H9 (cell line): ENCODE results near the gene SLC43A1. TPM values are rescaled to one million over a fixed set of nuclear protein-coding genes. Genes with fewer than 3 reads are reported as not detected.

Experiments
- DNase-seq: peaks from one replicate; pipeline ENCODE4 v3.0.0-alpha.2; 2017
- H2AFZ ChIP-seq: one replicate; pipeline ENCODE4 v1.6.1; 2013; ENCODE audit warnings: mild to moderate bottlenecking, low read length, control low read depth, moderate library complexity
- H2AK5ac ChIP-seq: 2 replicates; pipeline ENCODE4 v1.6.1; 2013; ENCODE audit warnings: low read length, control low read depth, mixed read lengths; ENCODE audit not compliant: insufficient read length
- H2BK120ac ChIP-seq: one replicate; pipeline ENCODE4 v1.6.1; 2013; ENCODE audit warnings: low read depth, mild to moderate bottlenecking, low read length, control low read depth, inconsistent platforms; ENCODE audit not compliant: poor library complexity, severe bottlenecking
- H2BK12ac ChIP-seq: 2 replicates; pipeline ENCODE4 v1.6.1; 2013; ENCODE audit warnings: low read length, control low read depth, mixed read lengths, low read depth; ENCODE audit not compliant: insufficient read length
- H2BK15ac ChIP-seq: 2 replicates; pipeline ENCODE4 v1.6.1; 2013; ENCODE audit warnings: low read depth, low read length, control low read depth
- H2BK20ac ChIP-seq: one replicate; pipeline ENCODE4 v1.6.1; 2013; ENCODE audit warnings: low read depth, mild to moderate bottlenecking, low read length, control low read depth, inconsistent platforms; ENCODE audit not compliant: poor library complexity, severe bottlenecking
- H2BK5ac ChIP-seq: 2 replicates; pipeline ENCODE4 v1.6.1; 2013; ENCODE audit warnings: low read length, control low read depth, mixed read lengths; ENCODE audit not compliant: insufficient read length
- H3K14ac ChIP-seq: 2 replicates; pipeline ENCODE4 v1.6.1; 2013; ENCODE audit warnings: low read length, control low read depth; ENCODE audit not compliant: insufficient read depth
- H3K18ac ChIP-seq: 2 replicates; pipeline ENCODE4 v1.6.1; 2013; ENCODE audit warnings: low read depth, mild to moderate bottlenecking, mixed read lengths, low read length, control low read depth; ENCODE audit not compliant: insufficient read length
- H3K23ac ChIP-seq: 2 replicates; pipeline ENCODE4 v1.6.1; 2013; ENCODE audit warnings: low read length, control low read depth, mixed read lengths, low read depth; ENCODE audit not compliant: insufficient read length
- H3K23me2 ChIP-seq: 2 replicates; pipeline ENCODE4 v1.6.1; 2013; ENCODE audit warnings: low read depth, mild to moderate bottlenecking, mixed read lengths, low read length, control low read depth; ENCODE audit not compliant: insufficient read length, poor library complexity, severe bottlenecking
- H3K27ac ChIP-seq: 2 replicates; pipeline ENCODE4 v1.5.1; 2013; ENCODE audit warnings: low read length, control low read depth, mixed read lengths, low read depth; ENCODE audit not compliant: insufficient read length
- H3K27me3 ChIP-seq: 2 replicates; pipeline ENCODE4 v1.6.1; 2013; ENCODE audit warnings: low read length, control low read depth, inconsistent platforms; ENCODE audit not compliant: insufficient read depth
- H3K4ac ChIP-seq: 2 replicates; pipeline ENCODE4 v1.6.1; 2013; ENCODE audit warnings: low read depth, mild to moderate bottlenecking, control low read depth, inconsistent platforms, low read length, moderate library complexity
- H3K4me1 ChIP-seq: 2 replicates; pipeline ENCODE4 v1.6.1; 2013; ENCODE audit warnings: low read length, control low read depth, inconsistent platforms; ENCODE audit not compliant: insufficient read depth
- H3K4me2 ChIP-seq: 2 replicates; pipeline ENCODE4 v1.6.1; 2013; ENCODE audit warnings: low read length, control low read depth, mixed read lengths; ENCODE audit not compliant: insufficient read length, insufficient read depth
- H3K56ac ChIP-seq: 2 replicates; pipeline ENCODE4 v1.6.1; 2013; ENCODE audit warnings: low read depth, mild to moderate bottlenecking, mixed read lengths, low read length, control low read depth; ENCODE audit not compliant: insufficient read length
- H3K79me1 ChIP-seq: 2 replicates; pipeline ENCODE4 v1.6.1; 2013; ENCODE audit warnings: low read depth, mild to moderate bottlenecking, moderate library complexity, low read length, control low read depth, inconsistent platforms; ENCODE audit not compliant: insufficient read depth, poor library complexity, severe bottlenecking
- H3K79me2 ChIP-seq: 2 replicates; pipeline ENCODE4 v1.6.1; 2013; ENCODE audit warnings: low read length, control low read depth, inconsistent platforms; ENCODE audit not compliant: insufficient read depth
- H3K9ac ChIP-seq: 2 replicates; pipeline ENCODE4 v1.6.1; 2013; ENCODE audit warnings: low read length, control low read depth, mixed read lengths; ENCODE audit not compliant: insufficient read length; ENCODE audit errors: extremely low read depth
- H3K9me3 ChIP-seq: one replicate; pipeline ENCODE4 v1.6.1; 2013; ENCODE audit warnings: low read depth, low read length, inconsistent platforms; ENCODE audit not compliant: control insufficient read depth
- H3T11ph ChIP-seq: one replicate; pipeline ENCODE4 v1.6.1; 2013; ENCODE audit warnings: mild to moderate bottlenecking, low read length, control low read depth, inconsistent platforms
- H4K20me1 ChIP-seq: one replicate; pipeline ENCODE4 v1.6.1; 2013; ENCODE audit not compliant: control insufficient read depth, insufficient read length, insufficient read depth
- H4K5ac ChIP-seq: 2 replicates; pipeline ENCODE4 v1.6.1; 2013; ENCODE audit warnings: low read depth, mild to moderate bottlenecking, mixed read lengths, low read length, control low read depth; ENCODE audit not compliant: insufficient read length
- H4K8ac ChIP-seq: replicated peaks from 2 replicates; pipeline ENCODE4 v1.6.1; 2013; ENCODE audit warnings: low read length, control low read depth, mixed read lengths, low read depth; ENCODE audit not compliant: insufficient read length
- H4K91ac ChIP-seq: 2 replicates; pipeline ENCODE4 v1.6.1; 2013; ENCODE audit warnings: low read depth, mild to moderate bottlenecking, moderate library complexity, mixed read lengths, low read length, control low read depth; ENCODE audit not compliant: insufficient read length
- H3K27ac Mint-ChIP-seq, 3 experiments: 2 replicates in 2 of 3; 3 replicates in 1 of 3; pipeline ENCODE4 v1.8.0; 2020 to 2021; ENCODE audit warnings: mixed read lengths in 3 of 3, mild to moderate bottlenecking in 1 of 3, moderate library complexity in 1 of 3
- H3K27me3 Mint-ChIP-seq: 2 replicates; pipeline ENCODE4 v1.8.0; 2021; ENCODE audit warnings: low read depth, mild to moderate bottlenecking, moderate library complexity, mixed read lengths
- H3K36me3 Mint-ChIP-seq, 3 experiments: 2 replicates in 2 of 3; 3 replicates in 1 of 3; pipeline ENCODE4 v1.8.0; 2020 to 2021; ENCODE audit warnings: low read depth in 3 of 3, mixed read lengths in 3 of 3; ENCODE audit not compliant: insufficient read depth in 1 of 3
- H3K4me1 Mint-ChIP-seq, 2 experiments: 2 replicates each; pipeline ENCODE4 v1.8.0; 2020; ENCODE audit warnings: mixed read lengths in 2 of 2
- H3K4me3 Mint-ChIP-seq, 2 experiments: 2 replicates in 1 of 2; 3 replicates in 1 of 2; pipeline ENCODE4 v1.8.0; 2020 to 2021; ENCODE audit warnings: mild to moderate bottlenecking in 2 of 2, mixed read lengths in 2 of 2, moderate library complexity in 1 of 2
- H3K9me3 Mint-ChIP-seq, 2 experiments: 2 replicates in 1 of 2; 3 replicates in 1 of 2; pipeline ENCODE4 v1.8.0; 2020; ENCODE audit warnings: mild to moderate bottlenecking in 2 of 2, mixed read lengths in 2 of 2, moderate library complexity in 1 of 2
- CTCF ChIP-seq: fragments of 200-600 bp; sonication (generic); conservative IDR thresholded peaks from 3 replicates; pipeline ENCODE4 v1.8.0; 2021; ENCODE audit warnings: antibody characterized with exemption, mild to moderate bottlenecking
- WGBS: extraction: QIAGEN DNeasy Blood & Tissue Kit; methylation state at CpG from one replicate; pipeline ENCODE4 v1.1.7; 2013; ENCODE audit warnings: missing lambda C conversion rate, low lambda C conversion rate, mixed read lengths; ENCODE audit not compliant: insufficient read length; ENCODE audit errors: extremely low coverage; 5-methylcytosine and 5-hydroxymethylcytosine counted together
- total RNA-seq: library from RNA; stranded (reverse); gene quantifications from 2 replicates; pipeline ENCODE4 v1.2.1, GENCODE V29; 2021

Gene SLC43A1
- total RNA-seq, 1 experiment from 2014 or later: 17.0 TPM

GRCh38 chr11:57476047-57476756, 39.3 kb downstream of the SLC43A1 start:
- Histone ChIP-seq H3K4me2 (peak overlapping the region; percentile 4), H4K5ac (no peak overlapping the region), H3K14ac (no peak overlapping the region; the same call in 1 of the 2 replicates), H2AFZ (no peak overlapping the region), H3K4me1 (peaks cover 2% of the 10 kb centered on the region; the same call in 1 of the 2 replicates), H2BK5ac (no peak overlapping the region), H3K56ac (no peak overlapping the region), H3K9ac (no peak overlapping the region), H2BK12ac (no peak overlapping the region), H4K8ac (no peak overlapping the region), H3K79me2 (no peaks in the 10 kb centered on the region), H3T11ph (no peak overlapping the region), H3K23me2 (peaks cover 6% of the 10 kb centered on the region), H3K18ac (no peak overlapping the region), H3K4ac (no peak overlapping the region), H4K20me1 (no peaks in the 10 kb centered on the region), H2BK20ac (no peak overlapping the region), H2AK5ac (no peak overlapping the region), H2BK15ac (no peak overlapping the region; the same call in 1 of the 2 replicates), H3K27ac (no peak overlapping the region), H2BK120ac (no peak overlapping the region), H3K79me1 (no peaks in the 10 kb centered on the region), H3K27me3 (peaks cover 6% of the 10 kb centered on the region; the same call in 1 of the 2 replicates), H3K9me3 (no peaks in the 10 kb centered on the region), H3K23ac (no peak overlapping the region), H4K91ac (no peak overlapping the region)
- H3K27ac Mint-ChIP-seq: no peak overlapping the region
- DNase-seq: peak; percentile 43
- H3K4me3 Mint-ChIP-seq: peak overlapping the region; percentile 66 to 67; a peak in 4 of 5 replicates
- H3K9me3 Mint-ChIP-seq: no peaks in the 10 kb centered on the region; a peak in 2 of 5 replicates
- H3K4me1 Mint-ChIP-seq: peaks cover 29 to 61% of the 10 kb centered on the region in 2 experiments
- WGBS: no CpG with 5 or more reads among the region's 80 CpGs
- peaks cover 5 to 7% (median 7%) of the 10 kb centered on the region in 3 experiments; a peak in 4 of 7 replicates for H3K36me3 Mint-ChIP-seq
- peaks cover 74% of the 10 kb centered on the region for H3K27me3 Mint-ChIP-seq
- TF ChIP-seq CTCF: no peak
